Loucy (cell line): ENCODE measurements around the gene SH3RF2.

ENCODE experiments used
- H2AFZ ChIP-seq: fragments of 200-600 bp; sonication (generic); 2 replicates; pipeline ENCODE4 v1.6.0; 2016; ENCODE audit warnings: antibody characterized with exemption, mild to moderate bottlenecking, low read length, moderate library complexity
- H3F3A ChIP-seq: fragments of 200-600 bp; 2 replicates; pipeline ENCODE4 v1.6.0; 2016; ENCODE audit warnings: antibody characterized with exemption, low read depth, mild to moderate bottlenecking
- H3K27me3 ChIP-seq: fragments of 200-600 bp; sonication (generic); 2 replicates; pipeline ENCODE4 v1.6.1; 2014; ENCODE audit warnings: low read length, mild to moderate bottlenecking; ENCODE audit not compliant: insufficient read depth, poor library complexity, severe bottlenecking
- H3K36me3 ChIP-seq: fragments of 200-600 bp; sonication (generic); 2 replicates; pipeline ENCODE4 v1.6.1; 2016; ENCODE audit warnings: low read length; ENCODE audit not compliant: insufficient read depth
- H3K4me1 ChIP-seq: fragments of 200-600 bp; sonication (generic); 2 replicates; pipeline ENCODE4 v1.5.1; 2014; ENCODE audit warnings: low read length, mild to moderate bottlenecking; ENCODE audit not compliant: insufficient read depth, poor library complexity, severe bottlenecking
- H3K4me2 ChIP-seq: fragments of 200-600 bp; sonication (generic); 2 replicates; pipeline ENCODE4 v1.6.0; 2014; ENCODE audit warnings: antibody characterized with exemption, low read length, low read depth, mild to moderate bottlenecking; ENCODE audit not compliant: poor library complexity, severe bottlenecking
- H3K4me3 ChIP-seq: fragments of 200-600 bp; sonication (generic); 2 replicates; pipeline ENCODE4 v1.5.1; 2014; ENCODE audit warnings: low read length, mild to moderate bottlenecking, mixed read lengths; ENCODE audit not compliant: poor library complexity, severe bottlenecking
- H3K79me2 ChIP-seq: fragments of 200-600 bp; sonication (generic); 2 replicates; pipeline ENCODE4 v1.6.1; 2014; ENCODE audit warnings: low read length; ENCODE audit not compliant: insufficient read depth
- H3K9ac ChIP-seq: fragments of 200-600 bp; sonication (generic); 2 replicates; pipeline ENCODE4 v1.6.0; 2014; ENCODE audit warnings: mild to moderate bottlenecking, low read depth, low read length, moderate library complexity; ENCODE audit not compliant: poor library complexity, severe bottlenecking
- H3K9me2 ChIP-seq: fragments of 200-600 bp; sonication (generic); replicated peaks from 2 replicates; pipeline ENCODE4 v1.6.1; 2016; ENCODE audit warnings: low read depth, low read length, mixed read lengths
- H3K9me3 ChIP-seq: fragments of 200-600 bp; sonication (generic); 2 replicates; pipeline ENCODE4 v1.6.1; 2014; ENCODE audit warnings: mild to moderate bottlenecking, antibody characterized with exemption, low read length, low read depth; ENCODE audit not compliant: insufficient read depth
- H4K20me1 ChIP-seq: fragments of 200-600 bp; sonication (generic); 2 replicates; pipeline ENCODE4 v1.6.0; 2014; ENCODE audit warnings: antibody characterized with exemption, low read length, mild to moderate bottlenecking; ENCODE audit not compliant: insufficient read depth, poor library complexity, severe bottlenecking
- CTCF ChIP-seq: fragments of 200-600 bp; sonication (generic); conservative IDR thresholded peaks from 2 replicates; pipeline ENCODE4 v1.5.1; 2014; ENCODE audit warnings: mild to moderate bottlenecking, antibody characterized with exemption, low read length
- EZH2phosphoT487 ChIP-seq: fragments of 200-600 bp; IDR thresholded peaks from 2 replicates; pipeline ENCODE4 v1.6.1; 2018; ENCODE audit warnings: antibody characterized with exemption, mild to moderate bottlenecking, moderate library complexity, borderline replicate concordance

The SH3RF2 gene

GRCh38 chr5:145942201-145942600 is 5.8 kb downstream of the SH3RF2 start:
- Histone ChIP-seq H4K20me1 (no peaks in the 10 kb centered on the region), H3K4me1 (peaks cover 13% of the 10 kb centered on the region), H3K9me3 (no peaks in the 10 kb centered on the region), H3K4me3 (no peak overlapping the region), H2AFZ (no peak overlapping the region), H3K79me2 (no peaks in the 10 kb centered on the region), H3K36me3 (no peaks in the 10 kb centered on the region), H3K9ac (no peak overlapping the region), H3K9me2 (no peaks in the 10 kb centered on the region), H3K4me2 (no peak overlapping the region), H3K27me3 (no peaks in the 10 kb centered on the region), H3F3A (no peaks in the 10 kb centered on the region)
- no peak for TF ChIP-seq CTCF
- TF ChIP-seq EZH2phosphoT487 = no peak

- Histone ChIP-seq H3K27me3 (no peaks in the 10 kb centered on the region), H3K36me3 (no peaks in the 10 kb centered on the region), H3K4me1 (peaks cover 9% of the 10 kb centered on the region), H3K9me2 (no peaks in the 10 kb centered on the region), H4K20me1 (no peaks in the 10 kb centered on the region), H3K9me3 (no peaks in the 10 kb centered on the region), H3F3A (no peaks in the 10 kb centered on the region), H3K4me2 (no peak overlapping the region), H3K79me2 (no peaks in the 10 kb centered on the region), H2AFZ (no peak overlapping the region), H3K9ac (no peak overlapping the region), H3K4me3 (no peak overlapping the region)
- TF ChIP-seq EZH2phosphoT487 (no peak), CTCF (no peak)
Measured at GRCh38 chr5:145942749-145943148, 6.4 kb downstream of the SH3RF2 start.

- Histone ChIP-seq H2AFZ (no peak overlapping the region), H3K9me3 (no peaks in the 10 kb centered on the region), H3K9me2 (no peaks in the 10 kb centered on the region), H3K27me3 (peaks cover 4% of the 10 kb centered on the region), H3K4me2 (no peak overlapping the region), H4K20me1 (no peaks in the 10 kb centered on the region), H3K36me3 (no peaks in the 10 kb centered on the region), H3K4me1 (peaks cover 9% of the 10 kb centered on the region), H3K4me3 (no peak overlapping the region), H3F3A (no peaks in the 10 kb centered on the region), H3K9ac (no peak overlapping the region), H3K79me2 (no peaks in the 10 kb centered on the region)
- TF ChIP-seq CTCF (no peak), EZH2phosphoT487 (no peak)
Measured at GRCh38 chr5:145943674-145944121, 7.3 kb downstream of the SH3RF2 start.
